ENCODE measurements around the gene ITPR3. TPM values are rescaled to one million over a fixed set of nuclear protein-coding genes. Genes with fewer than 3 reads are reported as not detected.

ITPR3 gene
- total and polyA plus RNA-seq, 2 donors (not counting 3 experiments of a cell fraction or from before 2014, with no cell fraction given) = 28.8 to 52.2 TPM

GRCh38 chr6:33616913-33617312 lies 4.2 kb upstream of the ITPR3 start:
- H3K9ac ChIP-seq (replicated peaks; ENCODE audit: extremely low read depth, insufficient read depth, low read length) = no peak overlapping the region
- no peak overlapping the region for H3K27ac ChIP-seq (ENCODE audit: insufficient read depth, low read depth, low read length)
- peaks cover 17% of the 10 kb centered on the region for H3K4me1 ChIP-seq (ENCODE audit: control insufficient read depth, extremely low read depth, insufficient read depth, low read length)
- H3K79me2 ChIP-seq (ENCODE audit: control insufficient read depth, insufficient read depth, low read length) = peaks cover 6% of the 10 kb centered on the region
- H3K4me3 ChIP-seq (replicated peaks in 1 of 3; ENCODE audit: insufficient read depth in 1 of 3, low read depth in 1 of 3, low read length in 3 of 3) = no peak overlapping the region
- POLR2A ChIA-PET = interaction anchor here (1.0 kb wide), 1 partner anchor 21 kb away, joined by 5 read pairs; no protein-coding TSS in a partner anchor
- dilution Hi-C loops (cut with MboI; ENCODE audit: extremely low pct_ligation_motif_present, low sequenced_read_pairs) = no loop called here
- no peak overlapping the region for H3K4me2 ChIP-seq (ENCODE audit: insufficient read depth, low read length)
- no peaks in the 10 kb centered on the region for H3K9me1 ChIP-seq (replicated peaks; ENCODE audit: control insufficient read depth, extremely low read depth, insufficient read depth, low read length)
- H3K36me3 ChIP-seq (ENCODE audit: control insufficient read depth in 2 of 2, extremely low read depth in 1 of 2, insufficient read depth in 2 of 2, low read length in 2 of 2) = no peaks in the 10 kb centered on the region
- BruUV-seq (replicated peaks) = no TSS peak
- TF ChIP-seq FOS (IDR thresholded peaks at IDR 0.05; ENCODE audit: borderline replicate concordance, insufficient read depth, low read length) (no peak), POLR2A (IDR thresholded peaks at IDR 0.05; ENCODE audit: low read depth, low read length) (no peak), MAX (IDR thresholded peaks at IDR 0.05; ENCODE audit: insufficient read depth, insufficient read length) (no peak), JUN (IDR thresholded peaks at IDR 0.05; ENCODE audit: borderline replicate concordance, insufficient read depth, insufficient read length, low read depth) (no peak), EZH2 (IDR thresholded peaks at IDR 0.05; ENCODE audit: borderline replicate concordance, low read depth, low read length, severe bottlenecking) (no peak), CTCF (IDR thresholded peaks at IDR 0.05; ENCODE audit: extremely low read depth in 1 of 2, insufficient read depth in 1 of 2, low read depth in 1 of 2, low read length in 2 of 2) (no peak), POLR2AphosphoS5 (IDR thresholded peaks at IDR 0.05; ENCODE audit: insufficient read depth, low read depth, low read length) (no peak), GATA2 (IDR thresholded peaks at IDR 0.05; ENCODE audit: insufficient read depth, insufficient read length, low read depth, low read length) (no peak), MYC (IDR thresholded peaks at IDR 0.05; ENCODE audit: low read depth, low read length) (no peak)
- FAIRE-seq (no peak), DNase-seq (ENCODE audit: low read depth, low spot score) (no peak)
- no peak overlapping the region for H2AFZ ChIP-seq (ENCODE audit: low read depth, low read length)
- intact Hi-C loops (cut with micrococcal nuclease) = no loop called here
- H3K9me3 ChIP-seq (replicated peaks; ENCODE audit: control insufficient read depth, insufficient read depth, low read length) = no peaks in the 10 kb centered on the region
- H3K27me3 ChIP-seq (ENCODE audit: control insufficient read depth in 2 of 2, insufficient read depth in 2 of 2, low read length in 2 of 2) = no peaks in the 10 kb centered on the region
- no peaks in the 10 kb centered on the region for H4K20me1 ChIP-seq (replicated peaks; ENCODE audit: control insufficient read depth, extremely low read depth, insufficient read depth, low read length)
- CTCF ChIA-PET = interaction anchor here (1.7 kb wide), 1 partner anchor 19 kb away, joined by 6 read pairs; no protein-coding TSS in a partner anchor

Measured in endothelial cell of umbilical vein (primary cell).